Esophagus squamous epithelium (tissue), 5 donors: ENCODE results near the gene TANGO6. TPM values are rescaled to one million over a fixed set of nuclear protein-coding genes. Genes with fewer than 3 reads are reported as not detected.

Experiments
- DNase-seq: peaks from one replicate; lab custom pipeline; 2025; lab: John Stamatoyannopoulos, UW
- H3K27ac ChIP-seq, 4 donors: fragments of 200-600 bp; sonication (generic); one replicate each; pipeline ENCODE4 v1.5.1; 2016 to 2019; ENCODE audit warnings: mild to moderate bottlenecking in 1 of 4
- H3K27me3 ChIP-seq, 4 donors: fragments of 200-600 bp; sonication (generic); 1 replicate in 3 of 4; 2 replicates in 1 of 4; pipeline versions ENCODE4 v1.5.1 to v1.6.0; 2017 to 2021; ENCODE audit warnings: antibody characterized with exemption in 1 of 4
- H3K36me3 ChIP-seq, 3 donors: fragments of 200-600 bp; sonication (generic); one replicate each; pipeline ENCODE4 v1.5.1; 2016 to 2019
- H3K4me1 ChIP-seq, 3 donors: fragments of 200-600 bp; sonication (generic); one replicate each; pipeline ENCODE4 v1.5.1; 2017 to 2019
- H3K4me3 ChIP-seq, 4 donors: fragments of 200-600 bp; sonication (generic); 1 replicate in 3 of 4; 2 replicates in 1 of 4; pipeline ENCODE4 v1.5.1; 2016 to 2019; ENCODE audit warnings: mild to moderate bottlenecking in 2 of 4, moderate library complexity in 1 of 4
- H3K9me3 ChIP-seq, 3 donors: fragments of 200-600 bp; sonication (generic); one replicate each; pipeline ENCODE4 v1.5.1; 2016 to 2019
- POLR2A ChIP-seq, 4 donors: fragments of 450-650 bp; IDR thresholded peaks; one replicate each; pipeline ENCODE4 v1.6.1; 2017; ENCODE audit warnings: antibody characterized with exemption in 4 of 4, mild to moderate bottlenecking in 4 of 4, moderate library complexity in 3 of 4
- WGBS, 2 donors: methylation state at CpG; one replicate each; pipeline ENCODE4 v1.1.5; 2018; 5-methylcytosine and 5-hydroxymethylcytosine counted together
- intact Hi-C: fragments of 100-400 bp; cut with DNase I; formaldehyde crosslinking; loops from one replicate; pipeline ENCODE4 v1.15.0; 2022
- total RNA-seq, 4 donors: library from RNA; depleted of rRNA; stranded (reverse); fragments of >200 nt; gene quantifications; one replicate each; pipeline ENCODE4 v1.1.0, GENCODE V29; 2016
- TF ChIP-seq, protein P1 (sequence below), 6 experiments: fragments of 450-650 bp in 4 of 6; fragments of 200-600 bp in 2 of 6; sonication (generic) in 2 of 6; IDR thresholded peaks; one replicate each; pipeline ENCODE4 v1.5.1; 2016 to 2019; ENCODE audit warnings: antibody characterized with exemption in 6 of 6, mild to moderate bottlenecking in 4 of 6, moderate library complexity in 4 of 6
- donor health status: DM: yes; HTN: yes; CAD: no.

Gene TANGO6
- total RNA-seq, 4 donors from 2014 or later, result 5.5 to 15.8 (median 10.1) TPM

DNA sequence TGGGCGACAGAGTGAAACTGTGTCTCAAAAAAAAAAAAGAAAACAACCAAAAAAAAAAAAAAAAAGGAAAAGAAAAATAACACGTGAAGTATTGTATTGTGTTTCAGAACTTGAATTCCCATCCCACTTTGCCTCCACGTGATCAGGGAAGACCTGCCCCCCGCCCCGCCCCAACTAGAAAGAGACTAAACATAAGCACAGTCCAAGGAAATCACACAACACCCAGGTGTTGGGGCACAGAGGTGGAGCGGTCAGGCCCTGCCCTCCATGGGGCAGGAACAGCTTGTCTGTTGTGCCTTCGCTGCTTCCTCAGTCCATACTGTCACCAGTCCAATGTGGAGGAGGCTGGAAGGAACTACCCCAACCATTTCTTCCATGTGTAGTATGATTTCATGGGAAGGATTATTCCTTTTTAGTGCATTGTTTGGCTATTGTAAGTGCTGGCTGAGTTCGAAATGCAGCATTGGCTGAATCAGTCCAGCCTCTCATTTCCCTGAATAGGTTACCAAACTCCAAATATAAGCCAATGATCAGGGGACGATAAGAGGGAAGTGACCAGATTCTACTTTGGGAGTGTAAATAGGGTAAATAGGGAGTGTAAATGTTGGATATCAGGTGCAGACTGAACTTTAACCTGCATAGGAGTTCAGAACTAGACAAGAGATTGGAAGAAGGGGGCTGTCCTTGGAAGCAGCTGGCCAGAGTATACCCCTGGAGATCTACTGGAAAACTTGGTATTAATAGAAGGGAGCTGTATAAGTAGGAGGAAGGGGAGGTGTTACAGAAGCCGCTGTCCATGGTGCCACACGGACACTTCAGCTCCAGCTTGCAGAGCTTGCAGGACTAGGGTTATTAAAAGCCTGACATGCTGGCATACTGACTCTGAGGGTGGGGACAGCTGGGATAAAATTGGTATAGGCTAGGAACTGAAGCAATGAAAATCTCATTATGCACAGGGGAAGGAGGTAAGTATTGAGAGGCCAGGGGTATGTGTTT is 50.7 kb downstream of the TANGO6 start:
- H3K9me3 ChIP-seq, result no peaks in the 10 kb centered on the region
- DNase-seq, result no peak
- H3K4me1 ChIP-seq, result peaks cover 0 to 21% (median 6%) of the 10 kb centered on the region in 3 donors
- intact Hi-C loops, result no loop called here
- H3K27ac ChIP-seq, result no peak overlapping the region
- no peak for TF ChIP-seq POLR2A (IDR thresholded peaks at IDR 0.05)
- TF ChIP-seq, protein P1, sequence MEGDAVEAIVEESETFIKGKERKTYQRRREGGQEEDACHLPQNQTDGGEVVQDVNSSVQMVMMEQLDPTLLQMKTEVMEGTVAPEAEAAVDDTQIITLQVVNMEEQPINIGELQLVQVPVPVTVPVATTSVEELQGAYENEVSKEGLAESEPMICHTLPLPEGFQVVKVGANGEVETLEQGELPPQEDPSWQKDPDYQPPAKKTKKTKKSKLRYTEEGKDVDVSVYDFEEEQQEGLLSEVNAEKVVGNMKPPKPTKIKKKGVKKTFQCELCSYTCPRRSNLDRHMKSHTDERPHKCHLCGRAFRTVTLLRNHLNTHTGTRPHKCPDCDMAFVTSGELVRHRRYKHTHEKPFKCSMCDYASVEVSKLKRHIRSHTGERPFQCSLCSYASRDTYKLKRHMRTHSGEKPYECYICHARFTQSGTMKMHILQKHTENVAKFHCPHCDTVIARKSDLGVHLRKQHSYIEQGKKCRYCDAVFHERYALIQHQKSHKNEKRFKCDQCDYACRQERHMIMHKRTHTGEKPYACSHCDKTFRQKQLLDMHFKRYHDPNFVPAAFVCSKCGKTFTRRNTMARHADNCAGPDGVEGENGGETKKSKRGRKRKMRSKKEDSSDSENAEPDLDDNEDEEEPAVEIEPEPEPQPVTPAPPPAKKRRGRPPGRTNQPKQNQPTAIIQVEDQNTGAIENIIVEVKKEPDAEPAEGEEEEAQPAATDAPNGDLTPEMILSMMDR (IDR thresholded peaks at IDR 0.05), result no peak
- H3K4me3 ChIP-seq, result no peak overlapping the region
- WGBS, 2 donors, result 83 to 92% methylated on average over 9 to 11 of the region's 11 CpGs
- no peaks in the 10 kb centered on the region for H3K36me3 ChIP-seq
- H3K27me3 ChIP-seq, result no peaks in the 10 kb centered on the region

DNA sequence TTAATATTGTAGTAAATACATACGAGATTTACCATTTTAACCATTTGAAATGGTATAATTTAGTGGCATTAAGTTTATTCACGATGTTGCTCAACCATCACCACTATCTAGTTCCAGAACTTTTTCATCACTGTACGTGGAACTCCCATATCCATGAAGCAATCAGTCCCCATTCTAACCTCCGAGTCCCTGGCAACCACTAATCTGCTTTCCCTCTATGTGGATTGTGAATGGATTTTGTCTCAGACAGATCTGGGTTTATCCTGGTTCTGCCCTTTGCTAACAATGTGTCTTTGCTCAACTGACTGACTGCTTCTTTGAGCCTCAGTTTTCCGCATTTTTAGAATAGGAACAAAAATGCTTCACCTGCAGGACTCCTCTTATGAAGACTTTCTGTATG is 51.4 kb downstream of the TANGO6 start:
- no peak overlapping the region for H3K27ac ChIP-seq
- peaks cover 0 to 14% (median 2%) of the 10 kb centered on the region in 3 donors for H3K4me1 ChIP-seq
- WGBS, 2 donors, result 91 to 92% methylated on average over 5 of the region's 5 CpGs
- DNase-seq, result no peak
- intact Hi-C loops, result no loop called here
- H3K9me3 ChIP-seq, result no peaks in the 10 kb centered on the region
- H3K27me3 ChIP-seq, result no peaks in the 10 kb centered on the region
- H3K36me3 ChIP-seq, result no peaks in the 10 kb centered on the region
- H3K4me3 ChIP-seq, result no peak overlapping the region
- TF ChIP-seq POLR2A (IDR thresholded peaks at IDR 0.05), result no peak
- TF ChIP-seq, protein P1 (IDR thresholded peaks at IDR 0.05), result no peak

DNA sequence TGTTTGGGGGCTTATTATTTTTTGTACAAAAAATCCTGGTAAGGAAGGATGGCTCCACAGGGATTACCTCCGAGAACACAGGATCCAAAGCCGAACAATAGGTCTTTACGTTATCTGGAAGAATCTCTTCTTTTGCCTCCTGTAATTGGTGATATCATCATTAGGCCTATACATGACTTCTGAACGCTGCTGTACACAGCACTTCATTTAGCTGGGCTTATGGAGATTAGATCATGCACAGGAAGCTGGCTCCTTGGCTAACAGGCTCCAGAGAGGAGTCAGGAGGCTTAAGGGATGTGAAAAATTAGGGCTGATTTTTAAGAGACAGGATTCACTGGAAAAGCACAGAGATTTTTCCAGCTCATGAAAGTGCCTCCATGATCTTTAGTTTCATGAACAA is 54.7 kb downstream of the TANGO6 start:
- no peaks in the 10 kb centered on the region for H3K9me3 ChIP-seq
- H3K4me3 ChIP-seq, result no peak overlapping the region
- WGBS, 2 donors, result 74 to 88% methylated on average over 4 of the region's 4 CpGs
- H3K4me1 ChIP-seq, result peaks cover 0 to 16% (median 4%) of the 10 kb centered on the region in 3 donors
- no peaks in the 10 kb centered on the region for H3K27me3 ChIP-seq
- TF ChIP-seq, protein P1 (IDR thresholded peaks at IDR 0.05), result no peak
- no peak for TF ChIP-seq POLR2A (IDR thresholded peaks at IDR 0.05)
- intact Hi-C loops, result no loop called here
- no peak overlapping the region for H3K27ac ChIP-seq
- no peak for DNase-seq
- peaks cover 0 to 5% (median 0%) of the 10 kb centered on the region in 3 donors for H3K36me3 ChIP-seq

DNA sequence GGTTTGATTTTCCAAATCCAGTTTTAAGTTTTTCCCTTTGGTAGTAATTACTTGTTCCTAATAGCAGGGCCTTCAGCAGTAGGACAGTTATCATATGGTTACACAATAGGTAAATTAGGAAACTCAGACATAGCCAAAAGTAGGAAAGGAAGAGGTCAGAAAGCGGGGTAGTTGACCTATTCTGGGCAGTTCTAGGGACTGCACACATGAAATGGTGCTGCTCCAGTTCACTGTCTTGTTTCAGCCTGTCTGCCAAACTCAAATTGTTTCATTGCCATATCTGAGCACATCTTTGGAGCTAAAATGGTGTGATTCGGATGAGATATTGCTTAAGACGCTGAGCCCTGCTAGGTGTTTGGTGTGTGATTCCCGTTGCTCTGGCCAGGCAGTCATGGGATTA is 56.7 kb downstream of the TANGO6 start:
- no peaks in the 10 kb centered on the region for H3K27me3 ChIP-seq
- intact Hi-C loops, result loop anchor here (5.0 kb wide), 1 partner anchor 222 kb away; no protein-coding TSS in a partner anchor
- no peak for DNase-seq
- no peak for TF ChIP-seq POLR2A (IDR thresholded peaks at IDR 0.05)
- TF ChIP-seq, protein P1 (IDR thresholded peaks at IDR 0.05), result no peak
- H3K36me3 ChIP-seq, result peaks cover 0 to 12% (median 0%) of the 10 kb centered on the region in 3 donors
- WGBS, 2 donors, result 57 to 66% methylated on average over 4 of the region's 4 CpGs
- H3K27ac ChIP-seq, result no peak overlapping the region
- no peaks in the 10 kb centered on the region for H3K9me3 ChIP-seq
- no peak overlapping the region for H3K4me3 ChIP-seq
- peaks cover 0 to 16% (median 4%) of the 10 kb centered on the region in 3 donors for H3K4me1 ChIP-seq
